Loucy (cell line): Measurements from ENCODE around the gene AGAP1.

Experiments
- H2AFZ ChIP-seq: fragments of 200-600 bp; sonication (generic); 2 replicates; pipeline ENCODE4 v1.6.0; 2016; ENCODE audit warnings: antibody characterized with exemption, mild to moderate bottlenecking, low read length, moderate library complexity
- H3F3A ChIP-seq: fragments of 200-600 bp; 2 replicates; pipeline ENCODE4 v1.6.0; 2016; ENCODE audit warnings: antibody characterized with exemption, low read depth, mild to moderate bottlenecking
- H3K27me3 ChIP-seq: fragments of 200-600 bp; sonication (generic); 2 replicates; pipeline ENCODE4 v1.6.1; 2014; ENCODE audit warnings: low read length, mild to moderate bottlenecking; ENCODE audit not compliant: insufficient read depth, poor library complexity, severe bottlenecking
- H3K36me3 ChIP-seq: fragments of 200-600 bp; sonication (generic); 2 replicates; pipeline ENCODE4 v1.6.1; 2016; ENCODE audit warnings: low read length; ENCODE audit not compliant: insufficient read depth
- H3K4me1 ChIP-seq: fragments of 200-600 bp; sonication (generic); 2 replicates; pipeline ENCODE4 v1.5.1; 2014; ENCODE audit warnings: low read length, mild to moderate bottlenecking; ENCODE audit not compliant: insufficient read depth, poor library complexity, severe bottlenecking
- H3K4me2 ChIP-seq: fragments of 200-600 bp; sonication (generic); 2 replicates; pipeline ENCODE4 v1.6.0; 2014; ENCODE audit warnings: antibody characterized with exemption, low read length, low read depth, mild to moderate bottlenecking; ENCODE audit not compliant: poor library complexity, severe bottlenecking
- H3K4me3 ChIP-seq: fragments of 200-600 bp; sonication (generic); 2 replicates; pipeline ENCODE4 v1.5.1; 2014; ENCODE audit warnings: low read length, mild to moderate bottlenecking, mixed read lengths; ENCODE audit not compliant: poor library complexity, severe bottlenecking
- H3K79me2 ChIP-seq: fragments of 200-600 bp; sonication (generic); 2 replicates; pipeline ENCODE4 v1.6.1; 2014; ENCODE audit warnings: low read length; ENCODE audit not compliant: insufficient read depth
- H3K9ac ChIP-seq: fragments of 200-600 bp; sonication (generic); 2 replicates; pipeline ENCODE4 v1.6.0; 2014; ENCODE audit warnings: mild to moderate bottlenecking, low read depth, low read length, moderate library complexity; ENCODE audit not compliant: poor library complexity, severe bottlenecking
- H3K9me2 ChIP-seq: fragments of 200-600 bp; sonication (generic); replicated peaks from 2 replicates; pipeline ENCODE4 v1.6.1; 2016; ENCODE audit warnings: low read depth, low read length, mixed read lengths
- H3K9me3 ChIP-seq: fragments of 200-600 bp; sonication (generic); 2 replicates; pipeline ENCODE4 v1.6.1; 2014; ENCODE audit warnings: mild to moderate bottlenecking, antibody characterized with exemption, low read length, low read depth; ENCODE audit not compliant: insufficient read depth
- H4K20me1 ChIP-seq: fragments of 200-600 bp; sonication (generic); 2 replicates; pipeline ENCODE4 v1.6.0; 2014; ENCODE audit warnings: antibody characterized with exemption, low read length, mild to moderate bottlenecking; ENCODE audit not compliant: insufficient read depth, poor library complexity, severe bottlenecking
- CTCF ChIP-seq: fragments of 200-600 bp; sonication (generic); conservative IDR thresholded peaks from 2 replicates; pipeline ENCODE4 v1.5.1; 2014; ENCODE audit warnings: mild to moderate bottlenecking, antibody characterized with exemption, low read length
- EZH2phosphoT487 ChIP-seq: fragments of 200-600 bp; IDR thresholded peaks from 2 replicates; pipeline ENCODE4 v1.6.1; 2018; ENCODE audit warnings: antibody characterized with exemption, mild to moderate bottlenecking, moderate library complexity, borderline replicate concordance

Gene AGAP1

GRCh38 chr2:235938611-235939010, 444.8 kb downstream of the AGAP1 start:
- peaks cover 7% of the 10 kb centered on the region; the same call in 1 of the 2 replicates for H3K9me3 ChIP-seq
- H3K79me2 ChIP-seq, result no peaks in the 10 kb centered on the region
- H3K9me2 ChIP-seq, result no peaks in the 10 kb centered on the region
- H3K4me1 ChIP-seq, result no peaks in the 10 kb centered on the region
- TF ChIP-seq CTCF, result no peak
- no peak for TF ChIP-seq EZH2phosphoT487
- H3K36me3 ChIP-seq, result peaks cover 3% of the 10 kb centered on the region; the same call in 1 of the 2 replicates
- no peak overlapping the region for H3K4me3 ChIP-seq
- no peak overlapping the region for H2AFZ ChIP-seq
- no peak overlapping the region for H3K9ac ChIP-seq
- no peaks in the 10 kb centered on the region for H3F3A ChIP-seq
- no peak overlapping the region for H3K4me2 ChIP-seq
- H3K27me3 ChIP-seq, result no peaks in the 10 kb centered on the region
- no peaks in the 10 kb centered on the region for H4K20me1 ChIP-seq

GRCh38 chr2:235939471-235939870, 445.6 kb downstream of the AGAP1 start:
- TF ChIP-seq CTCF (no peak), EZH2phosphoT487 (no peak)
- no peak overlapping the region for H2AFZ ChIP-seq
- no peaks in the 10 kb centered on the region for H3K79me2 ChIP-seq
- peaks cover 7% of the 10 kb centered on the region; the same call in 1 of the 2 replicates for H3K9me3 ChIP-seq
- no peaks in the 10 kb centered on the region for H3K27me3 ChIP-seq
- no peak overlapping the region for H3K4me2 ChIP-seq
- H3F3A ChIP-seq, result no peaks in the 10 kb centered on the region
- peaks cover 3% of the 10 kb centered on the region; the same call in 1 of the 2 replicates for H3K36me3 ChIP-seq
- no peak overlapping the region for H3K4me3 ChIP-seq
- H3K4me1 ChIP-seq, result no peaks in the 10 kb centered on the region
- no peaks in the 10 kb centered on the region for H3K9me2 ChIP-seq
- no peaks in the 10 kb centered on the region for H4K20me1 ChIP-seq
- no peak overlapping the region for H3K9ac ChIP-seq

- H3K4me1 ChIP-seq, result no peaks in the 10 kb centered on the region
These were observed 446.5 kb downstream of the AGAP1 start for GRCh38 chr2:235940330-235940729.

More at GRCh38 chr2:235940330-235940729, 446.5 kb downstream of the AGAP1 start:
- no peaks in the 10 kb centered on the region for H3K9me2 ChIP-seq
- H4K20me1 ChIP-seq, result no peaks in the 10 kb centered on the region
- no peak for TF ChIP-seq EZH2phosphoT487
- no peak for TF ChIP-seq CTCF
- no peak overlapping the region for H2AFZ ChIP-seq
- H3K4me3 ChIP-seq, result no peak overlapping the region
- H3K79me2 ChIP-seq, result no peaks in the 10 kb centered on the region
- peaks cover 7% of the 10 kb centered on the region; the same call in 1 of the 2 replicates for H3K9me3 ChIP-seq
- no peak overlapping the region for H3K4me2 ChIP-seq
- no peak overlapping the region for H3K9ac ChIP-seq
- peaks cover 3% of the 10 kb centered on the region; the same call in 1 of the 2 replicates for H3K36me3 ChIP-seq
- H3F3A ChIP-seq, result no peaks in the 10 kb centered on the region
- no peaks in the 10 kb centered on the region for H3K27me3 ChIP-seq
